ENCODE measurements around the gene METTL6. TPM values are rescaled to one million over a fixed set of nuclear protein-coding genes. Genes with fewer than 3 reads are reported as not detected.
"Not testable (repeated sequence)": the region's sequence is repeated elsewhere in the genome, so short reads cannot be mapped to it uniquely, and the experiment has no call there.

Gene METTL6
- total RNA-seq, 2 donors from 2014 or later, result 12.5 to 14.8 TPM

DNA sequence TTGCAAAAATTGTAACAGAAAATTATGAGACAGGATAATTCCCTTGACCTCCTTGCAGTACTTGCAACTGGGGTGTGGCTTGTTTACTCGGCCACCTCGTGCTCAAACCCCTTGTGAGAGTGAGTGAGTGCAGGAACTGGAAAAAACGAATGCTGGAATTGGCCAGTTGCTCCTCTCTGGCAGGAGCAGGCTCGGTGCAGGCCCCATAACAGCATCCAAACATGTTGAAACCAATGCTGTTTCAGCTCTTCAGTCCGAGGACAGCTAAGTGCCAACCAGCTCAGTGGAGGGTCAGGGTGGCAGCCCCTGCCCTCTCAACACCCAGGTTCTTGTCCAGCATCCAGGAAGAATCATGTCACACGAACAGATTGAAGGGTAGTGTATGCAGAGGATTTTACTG, 36.9 kb downstream of the METTL6 start:
- no peak for DNase-seq (ENCODE audit: low spot score)
- Histone ChIP-seq H3K27ac (no peak overlapping the region), H3K4me1 (replicated peaks) (no peaks in the 10 kb centered on the region), H3K9me3 (no peaks in the 10 kb centered on the region), H3K27me3 (replicated peaks; ENCODE audit: insufficient read depth) (no peaks in the 10 kb centered on the region), H3K4me3 (no peak overlapping the region), H3K36me3 (no peaks in the 10 kb centered on the region)
- WGBS, result 48% methylated on average over 6 of the region's 6 CpGs
- TF ChIP-seq CTCF (IDR thresholded peaks at IDR 0.05), result no peak
- TF ChIP-seq POLR2AphosphoS5 (IDR thresholded peaks at IDR 0.05), result no peak
- no peak for TF ChIP-seq POLR2A (IDR thresholded peaks at IDR 0.05)
- intact Hi-C loops (cut with DNase I), result no loop called here

GRCh38 chr3:15388335-15388734, 39.0 kb downstream of the METTL6 start:
- H3K27me3 ChIP-seq (replicated peaks; ENCODE audit: insufficient read depth); DNase-seq (ENCODE audit: low spot score); H3K36me3 ChIP-seq; H3K4me3 ChIP-seq; H3K27ac ChIP-seq; intact Hi-C loops (cut with DNase I); H3K9me3 ChIP-seq; H3K4me1 ChIP-seq (replicated peaks): not testable (repeated sequence)
- WGBS, result 94% methylated on average over 3 of the region's 3 CpGs

DNA sequence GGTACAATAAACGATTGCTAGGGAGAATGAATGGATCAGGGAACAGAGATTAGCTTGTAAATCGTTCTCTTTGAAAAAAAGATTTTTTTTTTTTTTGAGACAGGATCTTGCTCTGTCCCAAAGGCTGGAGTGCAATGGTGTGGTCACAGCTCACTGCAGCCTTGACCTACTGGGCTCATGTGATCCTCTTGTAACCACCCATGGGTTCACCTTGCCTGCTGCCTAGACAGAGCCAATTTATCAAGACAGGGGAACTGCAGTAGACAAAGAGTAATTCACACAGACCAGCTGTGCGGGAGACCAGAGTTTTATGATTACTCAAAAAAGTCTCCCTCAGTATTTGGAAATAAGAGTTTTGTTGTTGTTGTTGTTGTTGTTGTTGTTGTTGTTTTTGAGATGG, 39.6 kb downstream of the METTL6 start:
- intact Hi-C loops (cut with DNase I), result no loop called here

DNA sequence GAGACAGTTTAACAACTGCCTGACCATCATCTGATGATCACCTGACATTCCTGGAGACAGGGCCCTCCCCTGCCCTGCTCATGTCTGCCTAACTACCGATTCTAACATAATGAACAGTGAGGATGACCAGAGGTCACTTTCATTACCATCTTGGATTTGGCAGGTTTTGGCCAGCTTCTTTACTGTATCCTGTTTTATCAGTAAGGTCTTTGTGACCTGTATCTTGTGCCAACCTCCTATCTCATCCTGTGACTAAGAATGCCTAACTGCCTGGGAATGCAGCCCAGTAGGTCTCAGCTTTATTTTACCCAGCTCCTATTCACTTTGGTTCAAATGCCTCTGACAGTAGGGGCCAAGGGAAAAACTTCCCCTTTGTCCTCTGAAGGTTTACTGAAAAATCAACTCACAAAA, 40.2 kb downstream of the METTL6 start:
- no peak for DNase-seq (ENCODE audit: low spot score)
- Histone ChIP-seq H3K4me1 (replicated peaks) (no peaks in the 10 kb centered on the region), H3K36me3 (no peaks in the 10 kb centered on the region), H3K27ac (no peak overlapping the region), H3K4me3 (no peak overlapping the region), H3K27me3 (replicated peaks; ENCODE audit: insufficient read depth) (no peaks in the 10 kb centered on the region), H3K9me3 (no peaks in the 10 kb centered on the region)
- 79% methylated on average over 1 of the region's 1 CpG for WGBS
- intact Hi-C loops (cut with DNase I), result no loop called here
- no peak for TF ChIP-seq POLR2AphosphoS5 (IDR thresholded peaks at IDR 0.05)
- TF ChIP-seq POLR2A (IDR thresholded peaks at IDR 0.05), result no peak
- TF ChIP-seq CTCF (IDR thresholded peaks at IDR 0.05), result no peak

More for the DNA sequence above, 39.6 kb downstream of the METTL6 start:
- WGBS, result 85% methylated on average over 3 of the region's 3 CpGs
- no peaks in the 10 kb centered on the region for H3K9me3 ChIP-seq
- H3K36me3 ChIP-seq, result no peaks in the 10 kb centered on the region
- H3K4me3 ChIP-seq, result no peak overlapping the region
- H3K27me3 ChIP-seq (replicated peaks; ENCODE audit: insufficient read depth), result no peaks in the 10 kb centered on the region
- H3K4me1 ChIP-seq (replicated peaks), result no peaks in the 10 kb centered on the region
- no peak for DNase-seq (ENCODE audit: low spot score)
- TF ChIP-seq CTCF (IDR thresholded peaks at IDR 0.05) (no peak), POLR2A (IDR thresholded peaks at IDR 0.05) (no peak), POLR2AphosphoS5 (IDR thresholded peaks at IDR 0.05) (no peak)
- H3K27ac ChIP-seq, result no peak overlapping the region

DNA sequence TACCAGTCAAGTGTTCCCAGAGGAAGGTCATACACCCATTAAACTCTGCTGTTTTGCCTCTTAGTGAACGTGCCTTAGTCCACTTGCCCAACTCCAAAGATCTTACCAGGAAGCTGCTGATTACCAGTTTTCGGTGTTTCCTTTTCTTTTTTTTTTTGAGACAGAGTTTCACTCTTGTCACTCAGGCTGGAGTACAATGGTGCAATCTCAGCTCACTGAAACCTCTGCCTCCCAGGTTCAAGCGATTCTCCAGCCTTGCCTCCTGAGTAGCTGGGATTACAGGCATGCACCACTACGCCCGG, 40.7 kb downstream of the METTL6 start:
- H3K36me3 ChIP-seq; H3K9me3 ChIP-seq; DNase-seq (ENCODE audit: low spot score); H3K4me3 ChIP-seq; H3K4me1 ChIP-seq (replicated peaks); intact Hi-C loops (cut with DNase I); H3K27me3 ChIP-seq (replicated peaks; ENCODE audit: insufficient read depth); H3K27ac ChIP-seq: not testable (repeated sequence)
- 96% methylated on average over 5 of the region's 5 CpGs for WGBS

DNA sequence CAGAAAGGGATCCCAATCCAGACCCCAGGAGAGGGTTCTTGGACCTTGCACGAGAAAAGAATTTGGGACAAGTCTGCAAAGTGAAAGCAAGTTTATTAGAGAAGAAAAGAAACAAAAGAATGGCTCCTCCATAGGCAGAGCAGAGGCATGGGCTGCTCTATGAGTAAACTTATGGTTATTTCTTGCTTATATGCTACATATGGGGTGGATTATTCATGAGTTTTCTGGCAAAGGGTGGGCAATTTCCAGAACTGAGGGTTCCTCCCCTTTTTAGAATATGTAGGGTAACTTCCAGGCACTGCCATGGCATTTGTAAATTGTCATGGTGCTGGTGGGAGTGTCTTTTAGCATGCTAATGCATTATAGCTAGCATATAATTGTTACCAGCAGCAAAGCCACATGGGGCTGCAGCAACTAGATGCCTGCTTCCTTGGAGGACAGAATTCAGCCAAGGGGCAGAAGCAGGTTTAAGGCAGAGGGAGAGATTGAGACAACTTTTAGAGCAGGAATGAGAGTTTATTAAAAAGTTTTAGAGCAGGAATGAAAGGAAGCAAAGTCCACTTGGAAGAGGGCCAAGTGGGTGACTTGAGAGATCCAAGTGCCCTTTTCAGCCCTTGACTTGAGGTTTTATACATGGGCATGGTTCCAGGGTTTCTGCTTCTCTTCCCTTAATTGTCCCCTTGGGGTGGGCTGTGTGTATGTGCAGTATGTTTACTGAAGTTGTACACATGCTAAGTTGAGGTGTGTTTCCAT, 41.3 kb downstream of the METTL6 start:
- no peaks in the 10 kb centered on the region for H3K27me3 ChIP-seq (replicated peaks; ENCODE audit: insufficient read depth)
- TF ChIP-seq CTCF (IDR thresholded peaks at IDR 0.05) (no peak), POLR2AphosphoS5 (IDR thresholded peaks at IDR 0.05) (no peak)
- intact Hi-C loops (cut with DNase I), result no loop called here
- no peak for DNase-seq (ENCODE audit: low spot score)
- H3K36me3 ChIP-seq, result no peaks in the 10 kb centered on the region
- H3K27ac ChIP-seq, result no peak overlapping the region
- H3K4me1 ChIP-seq (replicated peaks), result no peaks in the 10 kb centered on the region
- no peaks in the 10 kb centered on the region for H3K9me3 ChIP-seq
- no peak overlapping the region for H3K4me3 ChIP-seq
- 88% methylated on average over 1 of the region's 1 CpG for WGBS

GRCh38 chr3:15385238-15385695, 42.1 kb downstream of the METTL6 start:
- H3K36me3 ChIP-seq; H3K27ac ChIP-seq; H3K4me1 ChIP-seq (replicated peaks); H3K4me3 ChIP-seq; H3K9me3 ChIP-seq; H3K27me3 ChIP-seq (replicated peaks; ENCODE audit: insufficient read depth); DNase-seq (ENCODE audit: low spot score); intact Hi-C loops (cut with DNase I): not testable (repeated sequence)
- 81% methylated on average over 10 of the region's 10 CpGs for WGBS
